ENCODE results near the gene GMPR2.

The GMPR2 gene

GRCh38 chr14:24270537-24271133 lies 37.9 kb downstream of the GMPR2 start:
- no peak for DNase-seq

DNA sequence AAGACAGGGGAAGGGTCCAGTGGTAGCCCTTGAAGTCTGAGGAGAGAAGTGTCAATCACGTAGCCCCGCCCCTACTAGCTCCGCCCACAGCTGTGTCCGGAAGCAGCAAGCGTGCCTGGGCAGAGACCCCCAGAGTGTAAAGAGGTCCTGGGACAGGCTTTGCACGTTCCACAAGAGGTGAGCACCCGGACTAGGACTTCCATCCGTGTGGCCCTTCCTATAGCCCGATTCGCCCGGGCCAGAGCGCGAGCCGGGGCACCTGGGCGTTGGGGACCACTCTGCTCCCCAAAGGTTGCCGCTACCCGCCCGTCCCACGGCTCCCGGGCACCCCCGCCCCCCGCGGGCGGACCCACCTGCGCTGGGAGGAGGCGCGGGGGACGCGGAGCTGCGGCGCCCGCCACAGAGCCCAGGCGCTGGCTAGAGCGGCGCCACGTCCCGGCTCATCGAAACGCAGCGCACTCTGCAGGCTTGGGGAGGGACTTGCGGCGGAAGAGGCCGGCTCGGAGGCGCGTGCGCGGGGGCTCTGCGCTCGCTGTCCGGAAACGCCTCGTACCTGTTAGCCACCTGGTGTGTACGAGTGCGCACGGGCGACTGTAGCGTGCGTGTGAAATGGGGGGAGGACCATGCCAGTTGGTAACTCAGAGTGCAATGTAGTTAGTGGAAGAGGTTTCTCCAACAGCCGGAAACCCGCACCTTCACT lies 38.6 kb downstream of the GMPR2 start, which contains the start of gene RABGGTA:
Gene RABGGTA, minus strand, starts transcription at position 464 of the 700 bp plus-strand sequence. CDS start 482 bp downstream, outside the sequence.
- DNase-seq = peak; percentile 90

DNA sequence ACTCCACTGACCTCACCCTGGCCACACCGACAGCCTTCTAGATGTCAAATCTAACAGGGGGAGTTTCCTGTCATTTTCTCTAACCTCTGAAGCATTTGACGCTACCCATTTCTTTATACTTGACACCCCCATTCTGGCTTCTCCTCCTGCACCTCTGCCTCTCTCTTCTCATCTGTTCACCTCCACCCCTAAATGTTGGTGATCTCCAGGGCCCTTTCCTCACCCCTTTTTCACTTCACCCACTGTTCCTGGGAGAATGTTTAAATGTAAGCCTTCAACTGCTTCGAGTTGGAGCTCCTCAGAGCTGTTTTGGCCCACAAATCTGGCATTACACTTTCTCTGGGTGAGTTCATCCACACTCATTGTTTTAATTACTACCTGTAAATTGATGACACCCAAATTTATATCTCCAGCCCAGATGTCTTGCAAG lies 39.1 kb downstream of the GMPR2 start:
- DNase-seq = no peak

- DNase-seq = no peak
These were observed 39.7 kb downstream of the GMPR2 start for GRCh38 chr14:24272467-24272866.

DNA sequence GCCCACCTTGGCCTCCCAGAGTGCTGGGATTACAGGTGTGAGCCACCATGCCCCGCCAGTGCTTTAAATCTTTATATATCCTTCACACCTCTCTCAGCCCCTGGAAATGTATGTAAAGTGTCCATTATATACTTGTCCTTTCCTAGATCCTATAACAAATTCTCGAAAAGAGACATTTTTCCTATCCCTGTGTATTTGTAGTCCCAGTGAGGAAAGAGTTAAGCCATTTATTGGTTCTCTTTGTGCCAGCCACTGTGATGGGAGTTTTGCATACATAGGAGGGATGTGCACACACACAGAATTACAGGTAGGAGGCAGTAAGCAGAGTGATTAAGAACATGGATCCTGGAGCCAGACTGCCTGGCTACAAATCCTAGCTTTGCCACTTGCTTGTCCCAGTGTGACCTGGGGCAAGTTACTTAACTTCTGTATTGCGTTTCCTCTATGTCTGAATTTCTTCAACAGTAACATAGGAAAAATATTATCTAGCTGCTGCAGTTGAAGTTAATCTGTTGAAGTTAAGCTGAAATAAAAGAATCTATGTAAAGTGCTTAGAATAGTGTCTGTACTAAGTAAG lies 40.8 kb downstream of the GMPR2 start:
- DNase-seq = no peak

GRCh38 chr14:24274101-24274543 lies 41.4 kb downstream of the GMPR2 start:
- DNase-seq = peak; percentile 63

GRCh38 chr14:24277071-24277470 lies 44.3 kb downstream of the GMPR2 start:
- DNase-seq = no peak

DNA sequence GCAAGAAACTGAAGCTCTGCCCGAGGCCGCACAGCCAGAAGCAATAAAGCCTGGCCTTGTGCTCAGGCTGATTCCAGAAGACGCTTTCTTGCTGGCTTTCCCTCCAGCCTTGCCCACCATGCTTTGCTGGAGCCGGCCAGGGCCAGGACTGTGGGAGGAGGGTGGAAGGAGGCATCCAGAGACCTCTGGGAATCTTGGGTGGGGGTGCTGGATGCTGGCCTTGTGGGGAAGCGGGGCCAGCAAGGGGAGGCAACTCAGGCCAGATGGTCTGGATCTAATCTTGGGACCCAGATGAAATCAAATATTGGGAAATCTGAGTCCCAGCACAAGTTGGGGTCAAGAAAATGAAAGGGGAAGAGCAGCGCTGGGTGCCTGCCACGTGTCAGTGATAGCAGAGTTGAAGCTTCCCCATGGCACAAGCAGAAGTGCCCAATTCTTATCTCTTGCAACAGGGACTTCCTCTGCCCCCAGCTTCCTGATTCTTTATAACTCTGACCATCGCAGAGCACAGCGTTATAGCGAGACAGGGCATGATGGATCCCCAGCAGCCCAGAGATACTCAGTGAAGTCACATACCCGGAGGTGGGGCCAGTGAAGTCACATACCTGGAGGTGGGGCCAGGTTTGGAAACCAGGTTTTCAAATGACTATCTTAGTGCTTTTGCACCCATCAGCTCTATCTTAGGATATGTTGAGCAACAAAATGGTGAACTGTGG lies 45.0 kb downstream of the GMPR2 start:
- peak; percentile 51 for DNase-seq

DNA sequence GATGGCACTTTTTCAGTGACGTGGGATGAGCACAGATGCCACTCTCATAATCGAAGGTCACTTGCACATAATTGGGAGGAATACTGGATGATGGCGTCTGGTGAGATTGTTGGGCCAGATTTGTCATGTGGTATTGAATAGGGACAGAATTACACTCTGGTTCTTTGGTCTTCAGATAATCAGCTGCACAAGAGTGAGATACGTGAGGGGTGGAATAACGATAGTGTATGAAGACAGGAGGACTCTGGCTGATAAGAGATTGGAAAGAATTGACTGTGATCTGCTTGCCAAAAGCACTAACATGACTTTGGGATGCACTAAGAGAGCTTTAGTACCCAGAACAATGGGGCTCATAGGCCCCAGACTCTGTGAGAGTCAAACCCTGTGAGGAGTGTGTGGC lies 45.7 kb downstream of the GMPR2 start:
- no peak for DNase-seq

DNA sequence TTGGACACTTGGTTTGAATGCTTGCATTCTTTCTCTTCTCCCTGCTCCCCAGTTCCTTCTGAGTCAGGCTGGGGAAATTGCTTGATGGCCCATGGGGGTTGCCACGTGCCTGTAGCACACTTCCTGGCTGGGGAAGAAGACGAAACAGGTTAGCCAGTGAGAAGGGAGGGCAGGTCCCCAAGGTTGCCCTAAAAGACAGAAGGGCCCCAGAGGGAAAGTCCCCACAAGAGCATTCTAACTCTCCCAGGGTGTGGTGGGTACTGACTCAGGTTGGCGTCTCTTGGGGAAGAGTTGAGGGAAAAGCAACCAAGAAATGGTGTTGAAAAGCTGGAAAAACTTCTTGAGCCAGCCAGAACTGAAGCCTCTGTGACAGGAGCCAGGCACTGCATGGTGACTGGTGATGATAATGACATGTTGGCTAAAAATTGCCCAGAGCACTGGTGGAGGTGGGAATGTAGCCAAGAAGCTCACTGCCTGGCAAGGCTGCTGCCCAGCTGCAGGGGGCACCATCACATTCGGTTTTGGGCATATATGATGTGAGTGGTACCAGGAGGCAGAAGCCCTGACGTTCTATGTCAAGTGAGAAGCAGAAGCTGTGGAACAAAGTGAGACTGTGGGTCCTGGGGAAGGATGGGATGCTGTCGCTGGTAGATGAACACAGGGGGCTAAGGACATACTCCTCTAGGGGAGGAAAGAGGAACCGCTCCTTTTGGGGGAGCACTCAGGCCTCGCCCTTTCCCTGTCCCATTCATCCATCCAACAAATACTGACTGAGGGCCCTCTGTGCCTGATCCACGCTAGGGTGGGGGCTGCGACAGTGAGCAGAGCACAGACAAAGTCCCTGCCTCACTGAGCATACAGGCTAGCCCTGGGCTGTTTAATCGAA lies 46.8 kb downstream of the GMPR2 start:
- DNase-seq = peak; percentile 63

- DNase-seq = no peak
These were observed 48.2 kb downstream of the GMPR2 start for GRCh38 chr14:24280797-24281460.

GRCh38 chr14:24281636-24282035 lies 48.9 kb downstream of the GMPR2 start:
- DNase-seq = no peak

- DNase-seq = no peak
These were observed 50.0 kb downstream of the GMPR2 start for GRCh38 chr14:24282736-24283135.

DNA sequence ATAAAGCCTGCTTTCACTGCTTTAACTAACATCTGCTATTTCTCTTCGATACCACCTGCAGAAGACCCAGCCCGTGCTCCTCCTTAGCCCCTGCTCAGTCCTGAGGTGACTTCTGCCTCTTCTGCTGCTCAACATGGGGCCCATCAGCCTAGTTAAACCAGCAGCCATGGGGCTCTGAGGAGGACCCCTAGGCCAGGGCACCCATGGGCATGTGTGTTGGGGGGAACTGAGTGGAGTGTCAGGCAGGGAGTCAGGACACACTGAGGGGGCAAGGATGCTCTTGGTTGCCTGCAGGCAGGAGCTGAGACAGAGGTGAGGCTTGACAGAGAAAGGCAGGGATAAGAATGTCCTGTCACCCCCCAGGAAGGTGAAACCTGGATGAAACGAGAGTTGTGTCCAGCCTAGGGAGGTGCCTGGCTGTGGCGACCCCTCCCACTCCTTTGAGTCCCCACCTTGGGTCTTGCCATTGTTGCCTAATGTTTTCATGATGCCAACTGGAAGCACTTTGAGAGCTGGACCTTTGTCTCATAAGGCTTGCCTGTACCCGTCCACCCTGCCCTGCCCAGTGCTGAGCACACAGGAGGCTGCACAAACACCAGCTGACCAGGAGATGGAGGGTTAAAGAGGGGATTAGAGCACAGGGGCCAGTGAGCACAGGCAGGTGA lies 51.2 kb downstream of the GMPR2 start:
- no peak for DNase-seq

DNA sequence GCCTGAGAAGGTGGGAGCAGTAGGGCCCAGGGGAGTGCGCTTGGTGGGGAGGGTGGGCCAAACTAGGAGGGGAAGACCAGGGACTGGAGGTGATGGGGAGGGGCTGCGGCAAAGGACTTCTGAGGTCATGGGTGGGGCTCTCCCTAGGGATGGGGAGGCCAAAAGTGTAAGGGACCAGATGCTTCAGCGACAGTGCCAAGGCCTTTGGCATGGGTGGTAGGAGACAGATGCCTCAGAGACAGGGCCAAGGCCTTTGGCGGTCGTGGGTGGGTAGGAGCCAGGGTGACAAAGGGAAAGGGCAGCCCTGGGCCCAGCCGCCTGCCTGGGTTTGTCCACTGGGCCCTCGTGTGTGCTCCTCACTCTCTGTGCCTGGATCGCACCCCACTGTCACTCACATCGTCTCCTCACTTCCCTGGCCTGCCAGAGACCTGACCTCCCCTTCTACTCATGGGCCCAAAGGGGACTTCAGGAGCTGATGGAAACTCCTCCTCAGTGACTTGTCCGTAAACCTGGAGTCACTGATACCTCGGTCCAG lies 51.8 kb downstream of the GMPR2 start:
- no peak for DNase-seq

- no peak for DNase-seq
These were observed 52.6 kb downstream of the GMPR2 start for GRCh38 chr14:24285351-24285750.

GRCh38 chr14:24286996-24287395 lies 54.3 kb downstream of the GMPR2 start:
- no peak for DNase-seq
